Measurements from ENCODE around the gene ASCL1.

ASCL1 gene

DNA sequence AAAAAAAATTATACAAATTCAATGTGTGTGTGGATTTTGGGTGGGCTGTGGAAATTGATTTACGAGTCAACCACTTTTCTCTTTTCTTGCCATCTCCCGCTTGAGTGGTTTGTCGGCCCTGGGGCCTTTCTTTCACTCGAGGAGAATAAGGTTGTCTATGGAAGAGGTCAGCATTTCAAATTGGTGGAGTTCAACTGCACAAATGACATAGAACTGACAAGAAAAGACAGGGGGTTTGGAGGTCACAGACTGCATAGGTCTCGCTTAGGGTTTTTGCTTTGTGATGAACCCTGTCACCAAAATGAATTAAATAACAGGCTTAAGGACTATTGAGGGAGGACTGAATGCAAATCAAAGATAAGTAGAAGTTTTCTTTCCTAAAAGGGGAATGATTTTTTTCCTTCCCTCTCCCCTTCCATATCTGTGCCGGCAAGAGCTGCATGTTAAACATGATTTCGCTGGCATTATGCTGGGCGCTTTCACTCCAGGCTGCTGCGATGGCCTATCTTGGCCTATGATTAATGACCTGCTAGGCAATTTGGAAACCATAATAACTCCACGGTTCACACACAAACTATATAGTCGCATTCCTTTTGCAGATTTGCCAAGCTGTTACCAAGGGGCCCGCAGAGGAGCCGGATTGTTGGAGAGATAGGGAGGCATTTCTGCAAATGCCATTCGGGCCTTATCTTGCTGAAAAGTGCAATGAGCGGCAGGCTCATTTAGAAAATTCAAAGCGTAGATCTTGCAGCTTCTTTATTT is 20.7 kb downstream of the ASCL1 start:
- ATAC-seq = no peak
- no peak for DNase-seq

- DNase-seq (no peak), ATAC-seq (no peak)
Observed at GRCh38 chr12:102980350-102980749, 22.9 kb downstream of the ASCL1 start.

- ATAC-seq = no peak
Observed at GRCh38 chr12:102990419-102990818, 32.9 kb downstream of the ASCL1 start.

GRCh38 chr12:102992297-102992696 is 34.8 kb downstream of the ASCL1 start:
- no peak for DNase-seq
- no peak for ATAC-seq

More at GRCh38 chr12:102990419-102990818, 32.9 kb downstream of the ASCL1 start:
- no peak for DNase-seq

GRCh38 chr12:102992720-102993119 is 35.2 kb downstream of the ASCL1 start:
- no peak for ATAC-seq
- no peak for DNase-seq

- no peak for DNase-seq
- no peak for ATAC-seq
Observed at GRCh38 chr12:102993537-102993936, 36.1 kb downstream of the ASCL1 start.

- no peak for ATAC-seq
- DNase-seq = no peak
Observed at GRCh38 chr12:102995372-102995771, 37.9 kb downstream of the ASCL1 start.

Data from stimulated activated naive CD8-positive, alpha-beta T cell treated with anti-CD3 and anti-CD28 coated beads, Interleukin-15, Interleukin-2, amounts not matched to agents 100 U/mL and 50 U/mL, for 24 hours (primary cell).